HuH-7 (cell line): ENCODE data around the gene MAN1C1.
A peak's percentile ranks its signal among the peaks of the same experiment; 100 is the strongest.

Experiments used
- DNase-seq: peaks from one replicate; pipeline ENCODE4 v3.0.0; 2011; ENCODE audit warnings: low spot score

The MAN1C1 gene

DNA sequence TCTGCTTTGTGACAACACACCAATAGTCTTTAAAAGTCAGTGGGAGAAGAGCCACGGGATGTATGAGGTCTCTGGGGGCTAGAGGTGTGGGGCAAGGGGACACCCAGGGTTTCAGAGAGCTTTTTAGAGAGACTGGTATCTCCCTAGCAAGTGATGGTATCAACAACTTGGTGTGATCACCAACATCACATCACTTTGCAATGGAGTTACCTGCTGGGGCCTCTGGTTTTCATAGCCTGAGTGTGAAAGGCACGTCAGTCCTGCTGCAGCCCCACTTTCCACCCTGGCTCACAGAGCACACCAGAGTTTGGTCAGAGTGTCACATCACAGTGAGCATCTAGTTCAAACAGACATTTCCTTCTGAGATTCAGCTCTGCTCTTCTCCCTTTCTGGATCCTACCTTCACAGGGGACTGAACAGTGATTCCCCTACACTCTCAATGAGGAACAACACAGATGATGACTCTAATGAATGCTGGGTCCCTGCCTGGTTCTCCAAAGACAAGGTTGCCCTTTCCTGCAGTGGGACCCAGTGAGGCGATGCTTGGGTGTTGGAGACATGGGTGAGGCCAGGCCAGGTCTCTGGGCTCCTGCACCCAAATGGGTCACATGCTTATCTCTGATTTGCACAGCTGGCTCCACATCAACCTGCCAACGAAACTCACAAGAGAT is 2.0 kb upstream of the MAN1C1 start:
- DNase-seq = no peak

DNA sequence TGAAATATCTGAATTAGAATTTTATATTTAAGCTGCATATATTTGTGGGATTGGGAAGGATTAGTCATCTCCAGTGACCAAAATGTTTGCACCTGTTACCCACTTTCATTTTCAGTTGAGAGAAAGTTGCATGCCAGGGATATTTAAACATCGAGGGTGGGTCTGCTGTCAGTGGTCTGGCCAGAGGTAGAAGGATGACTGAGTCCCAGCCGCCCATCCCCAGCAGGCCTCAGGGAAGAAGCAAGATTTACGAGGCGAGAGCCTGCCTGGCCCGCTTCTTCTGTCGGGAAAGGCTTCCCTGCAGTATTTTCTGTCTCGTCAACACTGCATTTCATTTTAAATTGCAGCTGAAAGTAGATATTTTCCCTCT is 1.4 kb upstream of the MAN1C1 start:
- DNase-seq = no peak

DNA sequence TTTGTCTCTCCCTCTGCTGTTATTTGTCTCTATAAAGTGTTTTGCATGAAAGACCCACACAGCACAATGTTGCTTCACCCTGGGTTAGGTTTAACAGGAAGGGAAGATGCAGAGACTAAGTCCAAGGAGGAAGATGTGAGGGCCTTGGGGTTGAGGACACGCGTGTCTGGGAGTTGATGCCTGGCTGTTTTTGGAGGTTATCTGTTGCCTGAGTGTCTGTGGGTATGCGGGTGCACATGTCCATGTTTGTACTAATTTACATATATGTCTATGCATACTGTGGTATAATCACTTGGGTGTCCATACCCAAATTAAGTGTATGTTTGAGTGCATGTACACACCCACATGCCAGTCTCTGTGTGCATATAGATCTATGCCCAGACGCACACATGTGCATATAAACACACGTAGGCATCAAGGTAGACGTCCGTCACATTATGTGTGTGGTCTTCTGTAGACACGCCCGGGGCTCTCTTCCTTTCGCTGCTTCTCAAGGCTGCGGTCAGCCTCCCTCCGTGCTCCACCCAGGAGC is 962 bp upstream of the MAN1C1 start:
- DNase-seq = no peak

DNA sequence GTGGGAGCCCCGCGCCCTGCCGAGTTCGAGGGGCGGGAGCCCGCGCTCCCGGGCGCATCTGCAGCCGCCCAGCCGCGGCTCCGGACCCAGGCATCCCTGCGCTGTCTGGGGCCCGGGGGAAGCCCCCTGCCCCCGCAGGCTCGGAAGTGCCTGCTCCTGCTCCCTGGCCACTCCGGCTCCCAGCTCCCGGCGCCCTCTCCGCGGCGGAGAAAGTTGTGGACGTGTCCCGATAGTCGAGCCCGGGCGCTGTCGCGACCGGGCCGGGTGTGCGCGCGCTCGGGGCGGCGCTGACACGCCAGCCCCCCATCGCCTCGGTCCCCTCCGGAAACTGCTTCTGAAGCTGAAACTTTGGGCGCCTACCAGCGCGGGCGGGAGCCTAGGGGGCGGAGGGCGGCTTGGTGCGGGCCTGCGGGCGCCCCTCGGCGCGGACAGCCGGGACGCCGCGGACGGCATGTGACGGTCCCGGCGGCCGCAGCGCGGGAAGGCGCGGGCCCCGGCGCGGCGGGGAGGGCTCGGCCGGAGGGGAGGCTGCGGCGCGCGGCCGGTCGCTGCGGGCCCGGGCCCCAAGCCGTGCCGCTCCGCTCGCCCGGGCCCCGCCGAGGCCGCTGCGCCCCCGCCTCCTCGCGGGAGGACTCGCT is 515 bp downstream of the MAN1C1 start:
- DNase-seq = no peak

DNA sequence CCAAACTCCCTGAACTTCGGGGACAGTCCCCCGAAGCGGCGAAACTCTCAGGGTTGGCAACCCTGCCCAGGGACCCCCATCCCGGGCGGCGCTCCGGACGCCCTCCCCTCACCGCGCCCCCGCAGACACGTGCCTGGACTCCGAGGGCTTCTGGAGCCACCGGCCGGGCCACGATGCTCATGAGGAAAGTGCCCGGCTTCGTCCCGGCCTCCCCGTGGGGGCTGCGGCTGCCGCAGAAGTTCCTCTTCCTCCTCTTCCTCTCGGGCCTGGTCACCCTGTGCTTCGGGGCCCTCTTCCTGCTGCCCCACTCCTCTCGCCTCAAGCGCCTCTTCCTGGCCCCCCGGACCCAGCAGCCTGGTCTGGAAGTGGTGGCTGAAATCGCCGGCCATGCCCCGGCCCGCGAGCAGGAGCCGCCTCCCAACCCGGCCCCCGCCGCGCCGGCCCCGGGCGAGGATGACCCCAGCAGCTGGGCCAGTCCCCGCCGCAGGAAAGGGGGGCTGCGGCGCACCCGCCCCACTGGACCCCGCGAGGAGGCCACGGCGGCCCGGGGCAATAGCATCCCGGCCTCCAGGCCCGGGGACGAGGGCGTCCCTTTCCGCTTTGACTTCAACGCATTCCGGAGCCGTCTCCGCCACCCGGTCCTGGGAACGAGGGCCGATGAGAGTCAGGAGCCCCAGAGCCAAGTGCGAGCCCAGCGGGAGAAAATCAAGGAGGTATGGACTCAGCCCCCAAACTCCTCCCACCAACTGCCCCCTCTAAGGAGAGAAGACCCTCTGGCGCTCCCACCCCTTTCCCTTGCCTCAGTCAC is 1.2 kb downstream of the MAN1C1 start:
- DNase-seq = no peak

DNA sequence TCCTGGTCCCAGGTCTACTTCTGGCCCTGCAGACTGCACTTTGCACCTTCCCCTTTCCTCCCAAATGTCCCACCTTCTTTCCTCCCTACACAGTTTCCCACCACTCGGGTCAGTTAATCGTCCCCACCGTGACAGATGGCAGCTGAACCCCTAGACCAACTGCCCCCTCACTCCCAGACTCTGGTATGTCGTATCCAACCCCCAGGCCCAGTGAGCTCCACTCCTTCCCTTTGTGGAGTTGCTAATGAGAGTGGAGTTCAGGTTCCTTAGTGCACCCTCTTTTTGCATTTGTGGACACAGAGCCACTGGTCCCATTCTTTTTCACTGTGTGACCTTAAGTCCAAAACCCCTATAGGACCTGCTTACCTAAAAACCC is 1.8 kb downstream of the MAN1C1 start:
- DNase-seq = no peak

DNA sequence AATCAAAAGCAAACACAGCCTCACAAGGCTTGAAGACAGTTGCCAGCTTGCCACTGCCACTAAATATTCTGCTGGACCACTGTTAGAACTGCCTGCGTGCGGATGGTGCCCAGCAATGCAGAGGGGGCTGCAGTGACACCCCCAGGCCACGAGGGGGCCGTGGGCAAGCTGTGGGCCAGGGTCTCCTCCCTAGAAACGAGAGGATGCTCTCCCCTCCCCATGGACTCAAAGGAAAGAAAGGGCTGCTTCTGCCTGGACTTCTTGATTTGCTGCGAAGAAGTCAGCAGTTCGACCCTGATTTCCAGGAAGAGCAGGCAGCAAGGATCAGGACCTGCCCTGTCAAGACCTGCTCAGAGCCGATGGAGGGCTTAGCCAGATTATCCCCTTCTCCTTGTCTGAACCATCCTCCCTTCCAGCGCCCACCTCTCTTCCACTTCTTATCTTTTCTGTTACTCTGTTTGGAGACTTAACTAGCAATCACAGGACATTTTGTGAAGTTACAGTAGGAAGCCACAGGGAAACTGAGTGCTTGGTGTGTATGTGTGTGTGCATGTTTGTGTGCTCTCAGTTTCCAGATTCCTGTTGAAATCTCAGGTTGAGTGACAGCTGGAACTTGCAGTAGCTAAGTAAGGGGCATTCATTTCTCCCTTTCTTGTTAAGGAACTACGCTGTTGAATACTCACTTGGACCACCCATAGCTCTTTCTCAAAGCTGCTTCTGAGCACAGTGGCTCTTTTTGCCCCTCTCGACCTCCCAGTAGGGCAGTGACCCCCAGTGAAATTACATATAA is 2.7 kb downstream of the MAN1C1 start:
- peak; percentile 73 for DNase-seq

DNA sequence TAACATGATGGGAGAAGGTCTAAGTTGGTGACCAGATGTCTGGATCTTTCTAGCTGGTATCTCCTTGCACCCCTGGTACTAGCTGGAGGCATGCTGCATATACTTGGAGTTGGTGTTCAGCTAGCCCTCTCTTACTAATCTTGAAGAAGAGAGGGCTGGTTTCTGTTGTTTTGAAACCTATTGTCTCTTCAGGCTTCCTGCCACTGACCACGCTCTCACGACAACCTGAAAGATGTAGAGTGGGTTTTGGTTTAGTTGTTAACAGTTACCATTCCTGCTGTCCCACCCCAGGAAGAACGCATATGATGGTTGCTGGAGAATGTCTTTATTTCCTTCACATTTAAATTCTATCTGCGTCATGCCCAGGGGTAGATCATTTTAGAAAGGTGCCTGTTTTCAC is 3.6 kb downstream of the MAN1C1 start:
- DNase-seq = no peak

DNA sequence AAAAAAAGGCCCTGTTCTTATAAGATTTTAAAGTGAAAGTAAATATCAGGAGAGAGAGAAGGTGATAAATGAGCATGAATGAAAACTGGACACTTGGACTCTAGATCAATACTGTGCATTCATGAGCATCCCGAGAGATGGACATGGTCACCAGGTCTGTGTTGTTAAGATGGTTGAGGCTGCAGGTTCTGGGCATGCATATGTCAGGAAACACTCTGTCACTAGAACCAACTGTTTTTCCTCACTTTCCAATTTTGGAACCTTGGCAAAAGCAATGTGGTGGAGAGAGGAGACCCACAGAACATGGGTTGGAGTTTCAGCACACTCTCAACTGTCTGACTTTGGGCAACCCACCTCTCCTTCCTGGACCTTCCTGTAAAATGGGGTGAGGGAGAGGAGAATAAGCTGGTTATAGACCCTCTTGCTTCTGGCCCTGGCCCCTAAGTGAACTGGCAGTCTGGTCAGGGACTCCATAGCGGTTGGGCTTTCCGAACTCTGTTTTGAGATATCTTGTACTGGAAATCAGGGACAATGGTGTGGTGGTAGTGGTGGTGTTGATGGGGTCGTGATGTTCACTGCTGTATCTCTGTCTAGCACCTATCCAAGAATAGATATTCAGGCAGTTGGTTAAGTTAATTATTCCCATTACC is 4.2 kb downstream of the MAN1C1 start:
- no peak for DNase-seq

DNA sequence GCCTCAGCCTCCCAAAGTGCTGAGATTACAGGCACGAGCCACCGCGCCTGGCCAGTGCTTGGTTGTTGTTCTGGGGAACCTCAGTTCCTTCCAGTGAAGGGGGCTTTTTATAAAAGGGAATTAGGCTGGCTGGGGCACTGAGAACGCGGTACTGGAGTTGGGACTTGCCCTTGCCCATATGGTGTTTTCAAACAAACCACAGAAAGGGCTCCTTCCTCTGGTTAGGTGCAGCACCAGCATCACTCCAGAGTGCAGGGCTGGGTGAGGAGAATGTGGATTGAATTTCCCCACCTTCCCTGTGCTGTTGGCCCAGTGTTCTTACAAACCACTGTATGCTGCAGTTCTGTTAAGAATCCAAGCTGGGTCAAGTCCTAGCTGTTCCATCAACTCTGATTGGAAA is 5.3 kb downstream of the MAN1C1 start:
- DNase-seq = no peak

DNA sequence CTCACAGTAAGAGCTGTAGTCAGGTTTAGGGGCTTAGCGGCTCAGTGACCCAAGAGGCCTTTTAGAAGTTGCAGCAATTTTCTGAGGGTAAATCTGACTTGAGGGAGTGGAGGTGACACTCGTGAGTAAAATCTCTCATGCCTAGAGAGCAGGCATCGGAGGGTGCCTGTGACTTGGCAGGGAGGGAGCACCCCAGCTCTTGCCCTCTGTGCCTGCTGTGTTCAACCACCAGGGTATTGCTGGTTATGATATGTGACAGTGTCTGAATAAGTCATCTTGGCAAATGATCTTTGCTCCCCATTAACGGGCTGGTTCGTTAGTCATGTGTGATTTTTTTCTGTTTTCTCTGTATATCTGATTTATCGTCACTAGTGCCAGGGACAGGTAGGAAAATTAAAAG is 5.9 kb downstream of the MAN1C1 start:
- no peak for DNase-seq

DNA sequence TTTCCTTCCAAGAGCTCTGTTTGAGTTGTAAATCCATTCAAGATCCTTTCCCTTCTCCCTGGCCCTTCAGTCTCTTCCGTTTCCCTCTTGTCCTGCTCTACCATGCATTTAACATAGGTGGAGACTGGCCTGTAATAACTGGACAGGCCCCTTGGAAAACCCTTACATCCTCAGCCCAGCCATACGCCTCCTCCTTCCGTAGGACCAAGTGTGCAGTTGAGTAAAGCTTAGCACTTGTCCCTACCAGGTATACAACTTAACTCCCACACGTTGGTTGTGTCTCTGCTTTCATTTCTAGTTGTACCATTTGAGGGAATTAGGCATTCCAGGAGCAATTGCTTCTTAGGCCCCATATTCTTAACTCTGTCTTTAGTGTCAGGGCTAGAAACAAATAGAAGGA is 6.4 kb downstream of the MAN1C1 start:
- no peak for DNase-seq

DNA sequence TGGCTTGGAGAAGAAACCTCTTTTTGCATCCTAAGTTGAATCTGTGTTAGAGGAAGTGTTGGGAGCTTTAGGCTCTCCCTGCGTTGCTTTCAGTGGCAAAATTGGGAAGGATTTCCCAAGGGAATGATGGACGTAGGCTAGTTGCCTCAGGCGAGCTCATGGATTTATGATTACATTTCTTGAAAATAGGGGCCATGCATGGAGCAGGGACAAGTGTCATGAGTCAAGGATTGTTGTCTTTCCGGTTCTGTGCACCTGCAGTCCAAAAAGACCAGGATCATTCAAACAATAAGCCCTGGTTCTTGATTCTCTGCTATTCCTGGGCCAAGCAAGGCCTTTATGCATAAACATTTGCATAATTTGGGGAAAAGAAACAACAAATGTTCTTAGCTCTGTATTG is 7.1 kb downstream of the MAN1C1 start:
- no peak for DNase-seq

DNA sequence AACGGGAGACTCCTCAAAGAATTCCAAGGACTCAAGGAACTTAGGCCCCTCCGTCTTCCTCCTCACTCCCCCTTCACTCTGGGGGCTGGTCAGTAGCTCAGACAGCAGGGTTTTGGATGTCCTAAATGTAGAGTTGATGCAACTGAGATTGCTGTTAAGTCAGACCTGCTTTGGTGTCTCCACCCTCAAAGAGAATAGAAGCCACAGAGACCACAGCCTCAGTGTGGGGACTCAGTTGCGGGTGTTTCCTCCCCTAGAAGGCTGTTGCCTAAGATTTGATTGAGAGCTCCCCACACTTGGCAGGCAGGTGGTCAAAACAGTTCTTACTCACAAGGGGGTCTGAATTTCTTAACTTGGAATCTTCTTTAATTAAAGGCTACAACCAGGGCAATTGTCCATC is 7.6 kb downstream of the MAN1C1 start:
- no peak for DNase-seq

DNA sequence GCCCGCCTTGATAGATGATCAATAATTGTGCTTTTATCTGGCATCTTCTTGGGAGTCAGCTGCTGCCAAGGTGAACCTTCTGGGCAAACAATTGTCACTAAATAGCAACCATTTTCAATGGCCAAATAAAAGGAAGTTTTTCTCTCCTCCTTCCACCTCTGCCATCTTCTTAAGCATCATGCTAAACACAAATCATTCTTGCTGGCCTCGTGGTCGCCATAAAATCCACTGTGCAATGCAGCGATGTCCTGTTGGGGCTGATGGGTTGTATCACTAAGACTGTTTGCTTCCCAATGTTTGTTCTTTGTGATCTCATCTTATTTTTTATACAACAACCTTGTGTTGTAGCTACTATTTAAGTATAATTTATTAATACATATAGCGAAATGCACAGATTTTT is 8.0 kb downstream of the MAN1C1 start:
- no peak for DNase-seq

DNA sequence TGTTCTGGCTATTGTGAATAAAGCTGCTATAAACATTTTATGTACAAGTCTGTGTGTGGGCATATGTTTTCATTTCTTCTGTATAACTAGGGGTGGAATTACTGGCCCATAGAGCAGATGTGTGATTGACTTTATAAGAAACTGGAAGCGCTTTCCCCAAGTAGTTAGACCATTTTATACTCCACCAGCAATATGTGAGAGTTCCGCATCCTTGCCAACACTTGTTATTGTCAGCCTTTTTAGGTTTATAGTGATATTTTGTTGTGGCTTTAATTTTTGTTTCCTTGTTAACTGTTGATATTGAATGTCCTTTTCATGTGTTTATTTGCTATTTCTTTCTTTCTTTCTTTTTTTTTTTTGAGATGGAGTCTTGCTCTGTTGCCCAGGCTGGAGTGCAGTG is 9.4 kb downstream of the MAN1C1 start:
- no peak for DNase-seq

DNA sequence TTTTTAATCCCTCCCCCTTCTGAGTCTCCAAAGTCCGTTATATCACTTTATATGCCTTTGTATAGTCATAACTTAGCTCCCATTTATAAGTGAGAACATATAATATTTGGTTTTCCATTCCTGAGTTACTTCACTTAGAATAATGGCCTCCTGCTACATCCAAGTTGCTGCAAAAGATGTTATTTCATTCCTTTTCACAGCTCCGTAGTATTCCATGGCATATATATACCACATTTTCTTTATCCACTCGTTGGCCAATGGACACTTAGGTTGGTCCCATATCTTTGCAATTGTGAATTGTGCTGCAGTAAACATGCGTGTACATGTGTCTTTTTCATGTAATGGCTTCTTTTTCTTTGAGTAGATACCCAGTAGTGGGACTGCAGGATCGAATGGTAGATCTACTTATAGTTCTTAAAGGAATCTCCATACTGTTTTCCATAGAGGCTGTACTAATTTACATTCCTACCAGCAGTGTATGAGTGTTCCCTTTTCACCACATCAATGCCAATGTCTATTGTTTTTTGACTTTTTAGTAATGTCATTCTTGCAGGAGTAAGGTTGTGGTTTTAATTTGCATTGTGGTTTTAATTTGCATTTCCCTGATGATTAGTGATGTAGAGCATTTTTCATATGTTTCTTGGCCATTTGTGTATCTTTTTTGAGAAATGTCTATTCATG is 12.3 kb downstream of the MAN1C1 start:
- DNase-seq = no peak

DNA sequence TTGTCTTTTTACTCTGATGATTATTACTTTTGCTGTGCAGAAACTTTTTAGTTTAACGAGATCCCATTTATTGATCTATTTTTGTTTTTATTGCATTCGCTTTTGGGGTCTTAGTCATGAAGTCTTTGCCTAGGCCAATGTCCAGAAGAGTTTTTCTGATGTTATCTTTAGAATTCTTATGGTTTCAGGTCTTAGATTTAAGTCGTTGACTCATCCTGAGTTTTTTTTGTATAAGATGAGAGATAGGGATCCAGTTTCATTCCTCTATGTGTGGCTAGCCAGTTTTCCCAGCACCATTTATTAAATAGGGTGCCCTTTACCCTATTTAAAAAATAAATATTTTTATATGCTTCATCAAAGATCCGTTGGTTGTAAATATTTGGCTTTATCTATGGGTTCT is 13.2 kb downstream of the MAN1C1 start:
- DNase-seq = no peak

DNA sequence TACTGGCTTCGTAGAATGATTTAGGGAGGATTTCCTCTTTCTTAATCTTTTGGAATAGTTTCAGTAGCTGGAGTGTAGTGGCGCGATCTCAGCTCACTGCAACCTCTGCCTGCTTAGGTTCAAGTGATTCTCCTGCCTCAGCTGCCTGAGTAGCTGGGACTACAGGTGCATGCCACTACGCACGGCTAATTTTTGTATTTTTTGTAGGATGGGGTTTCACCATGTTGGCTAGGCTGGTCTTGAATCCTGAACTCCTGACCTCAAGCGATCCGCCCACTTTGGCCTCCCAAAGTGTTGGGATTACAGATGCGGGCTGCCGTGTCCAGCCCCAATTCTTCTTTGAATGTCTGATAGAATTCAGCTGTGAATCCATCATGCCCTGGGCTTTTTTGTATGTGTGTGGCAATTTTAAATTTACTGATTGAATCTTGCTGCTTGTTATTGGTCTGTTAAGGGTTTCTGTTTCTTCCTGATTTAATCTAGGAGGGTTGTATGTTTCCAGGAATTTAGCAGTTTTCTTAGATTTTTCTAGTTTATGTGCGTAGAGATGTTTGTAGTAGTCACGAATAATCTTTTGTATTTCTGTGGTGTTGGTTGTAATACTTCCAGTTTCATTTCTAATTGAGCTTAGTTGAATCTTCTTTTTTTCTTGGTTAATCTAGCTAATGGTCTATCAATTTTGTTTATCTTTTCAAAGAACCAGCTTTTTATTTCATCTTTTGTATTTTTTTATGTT is 15.3 kb downstream of the MAN1C1 start:
- no peak for DNase-seq

DNA sequence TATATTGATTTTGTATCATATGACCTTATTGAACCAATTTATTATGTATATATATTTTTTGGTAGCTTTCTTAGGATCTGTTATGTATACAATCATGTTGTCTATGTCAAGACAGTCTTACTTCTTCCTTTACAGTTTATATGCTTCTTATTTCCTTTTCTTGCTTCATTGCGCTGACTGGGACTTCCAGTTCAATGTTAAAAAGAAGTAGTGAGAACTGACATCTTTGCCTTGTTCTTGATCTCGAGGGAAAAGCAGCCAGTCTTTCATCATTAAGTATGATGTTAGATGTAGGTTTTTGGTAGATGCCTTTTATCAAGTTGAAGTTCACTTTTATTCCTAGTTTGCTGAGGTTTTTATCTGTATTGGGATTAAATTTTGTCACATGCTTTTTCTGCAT is 17.5 kb downstream of the MAN1C1 start:
- no peak for DNase-seq

DNA sequence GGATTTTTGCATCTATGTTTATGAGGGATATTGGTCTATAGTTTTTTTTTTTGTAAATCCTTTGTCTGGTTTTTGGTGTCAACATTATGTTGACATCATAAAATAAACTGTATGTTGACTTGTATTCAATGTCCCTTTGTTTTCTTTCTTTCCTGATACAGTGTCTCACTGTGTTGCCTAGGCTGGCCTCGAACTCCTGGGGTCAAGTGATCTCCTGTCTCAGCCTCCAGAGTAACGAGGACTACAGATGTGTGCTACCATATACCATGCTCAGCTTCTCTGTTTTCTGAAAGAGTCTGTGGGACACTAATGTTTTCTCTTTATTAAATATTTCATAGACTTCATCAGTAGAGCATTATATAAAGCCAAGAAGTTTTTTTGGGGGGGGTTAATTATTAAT is 18.3 kb downstream of the MAN1C1 start:
- DNase-seq = no peak
